IMR-90 (cell line): ENCODE data around the gene RUNX1. TPM values are rescaled to one million over a fixed set of nuclear protein-coding genes. Genes with fewer than 3 reads are reported as not detected.

Experiments
- ATAC-seq: fragments of 200-7000 bp; cut with Tn5 transposase; 2 replicates; pipeline ENCODE4 v1.9.1; 2020; ENCODE audit warnings: low read depth, mild to moderate bottlenecking, moderate library complexity
- BruUV-seq: library from RNA; stranded (reverse); fragments of 400-500 nt; replicated peaks from 2 replicates; lab custom pipeline; 2021; lab: Mats Ljungman, UMichigan
- CTCF ChIA-PET: fragments of 300-600 bp; formaldehyde crosslinking; extraction: SDS; loops from one replicate; lab custom pipeline; 2021; ENCODE audit warnings: antibody characterized with exemption; lab: Yijun Ruan, JAX
- POLR2A ChIA-PET: fragments of 300-600 bp; sonication (Branson Sonifier 250); formaldehyde crosslinking; loops from one replicate; lab custom pipeline; 2022; ENCODE audit warnings: antibody characterized with exemption; ENCODE audit not compliant: unreplicated experiment; lab: Charles Lee
- DNase-seq: peaks from one replicate; pipeline ENCODE4 v3.0.0; 2013
- H2AFZ ChIP-seq: replicated peaks from 2 replicates; pipeline ENCODE3; 2013; ENCODE audit warnings: low read length, mild to moderate bottlenecking; ENCODE audit not compliant: poor library complexity
- H2AK5ac ChIP-seq: 2 replicates; pipeline ENCODE4 v1.6.1; 2013; ENCODE audit warnings: low read depth, low read length, inconsistent platforms
- H2AK9ac ChIP-seq: replicated peaks from 2 replicates; pipeline ENCODE3; 2013; ENCODE audit warnings: mild to moderate bottlenecking, low read depth, low read length, moderate library complexity; ENCODE audit not compliant: poor library complexity
- H2BK120ac ChIP-seq: 2 replicates; pipeline ENCODE4 v1.6.1; 2013; ENCODE audit warnings: low read depth, low read length, inconsistent platforms
- H2BK15ac ChIP-seq: 3 replicates; pipeline ENCODE4 v1.6.1; 2013; ENCODE audit warnings: low read depth, low read length, inconsistent platforms
- H2BK20ac ChIP-seq: 2 replicates; pipeline ENCODE4 v1.6.1; 2013; ENCODE audit warnings: low read depth, mild to moderate bottlenecking, inconsistent platforms, low read length, moderate library complexity
- H2BK5ac ChIP-seq: 2 replicates; pipeline ENCODE4 v1.6.1; 2013; ENCODE audit warnings: mild to moderate bottlenecking, low read depth, low read length, inconsistent platforms; ENCODE audit not compliant: poor library complexity, severe bottlenecking
- H3K14ac ChIP-seq: replicated peaks from 2 replicates; pipeline ENCODE4 v1.6.1; 2013; ENCODE audit warnings: low read depth, low read length, inconsistent platforms
- H3K18ac ChIP-seq: 2 replicates; pipeline ENCODE4 v1.6.1; 2013; ENCODE audit warnings: low read depth, low read length, control low read depth
- H3K23ac ChIP-seq: 2 replicates; pipeline ENCODE4 v1.6.1; 2013; ENCODE audit warnings: low read depth, low read length, inconsistent platforms
- H3K27ac ChIP-seq: 2 replicates; pipeline ENCODE4 v1.5.1; 2013; ENCODE audit warnings: mild to moderate bottlenecking, control low read depth, low read length; ENCODE audit not compliant: insufficient read depth
- H3K27me3 ChIP-seq: 2 replicates; pipeline ENCODE4 v1.6.1; 2013; ENCODE audit warnings: low read length; ENCODE audit not compliant: control insufficient read depth, insufficient read depth
- H3K36me3 ChIP-seq: 2 replicates; pipeline ENCODE4 v1.6.1; 2013; ENCODE audit warnings: low read length, mixed read lengths; ENCODE audit not compliant: control insufficient read depth, insufficient read depth
- H3K4ac ChIP-seq: 2 replicates; pipeline ENCODE4 v1.6.1; 2013; ENCODE audit warnings: low read depth, low read length, inconsistent platforms
- H3K4me1 ChIP-seq: 2 replicates; pipeline ENCODE4 v1.6.1; 2013; ENCODE audit warnings: low read length, mixed read lengths; ENCODE audit not compliant: control insufficient read depth, insufficient read depth
- H3K4me2 ChIP-seq: 2 replicates; pipeline ENCODE4 v1.6.1; 2013; ENCODE audit warnings: low read depth, mild to moderate bottlenecking, control low read depth, low read length, moderate library complexity
- H3K4me3 ChIP-seq: 2 replicates; pipeline ENCODE4 v1.5.1; 2013; ENCODE audit warnings: low read depth, mild to moderate bottlenecking, control low read depth, low read length, moderate library complexity; ENCODE audit not compliant: insufficient read depth
- H3K56ac ChIP-seq: 2 replicates; pipeline ENCODE4 v1.6.1; 2013; ENCODE audit warnings: low read length, inconsistent platforms; ENCODE audit not compliant: insufficient read depth; ENCODE audit errors: extremely low read depth
- H3K79me1 ChIP-seq, 2 experiments: 2 replicates each; pipeline ENCODE4 v1.6.1; 2013; ENCODE audit warnings: low read length in 2 of 2, inconsistent platforms in 1 of 2, low read depth in 1 of 2
- H3K9ac ChIP-seq: 2 replicates; pipeline ENCODE4 v1.6.1; 2013; ENCODE audit warnings: low read depth, low read length, control low read depth
- H3K9me1 ChIP-seq: 2 replicates; pipeline ENCODE4 v1.6.1; 2013; ENCODE audit warnings: low read length, inconsistent platforms; ENCODE audit not compliant: insufficient read depth
- H3K9me3 ChIP-seq: 2 replicates; pipeline ENCODE4 v1.6.1; 2013; ENCODE audit warnings: low read length; ENCODE audit not compliant: control insufficient read depth, insufficient read depth
- H4K20me1 ChIP-seq: 2 replicates; pipeline ENCODE4 v1.6.1; 2013; ENCODE audit warnings: low read length, inconsistent platforms; ENCODE audit not compliant: insufficient read depth
- H4K5ac ChIP-seq: 2 replicates; pipeline ENCODE4 v1.6.1; 2013; ENCODE audit warnings: mild to moderate bottlenecking, low read depth, low read length, control low read depth
- H4K8ac ChIP-seq, 2 experiments: 2 replicates each; pipeline ENCODE4 v1.6.1; 2013; ENCODE audit warnings: low read depth in 2 of 2, low read length in 2 of 2, control low read depth in 1 of 2, inconsistent platforms in 1 of 2
- H4K91ac ChIP-seq: 2 replicates; pipeline ENCODE4 v1.6.1; 2013; ENCODE audit warnings: low read depth, low read length, inconsistent platforms; ENCODE audit not compliant: insufficient read depth
- BHLHE40 ChIP-seq: fragments of 150-350 bp; IDR thresholded peaks from 2 replicates; pipeline ENCODE4 v1.6.1; 2016; ENCODE audit warnings: mild to moderate bottlenecking, low read depth, low read length
- CEBPB ChIP-seq: IDR thresholded peaks from 2 replicates; pipeline ENCODE4 v1.6.1; 2012; ENCODE audit warnings: low read depth, low read length, improper control_type of control experiment
- CHD1 ChIP-seq: IDR thresholded peaks from 2 replicates; pipeline ENCODE4 v1.6.1; 2012; ENCODE audit warnings: low read depth, low read length, improper control_type of control experiment
- FOS ChIP-seq: fragments of 150-350 bp; IDR thresholded peaks from 2 replicates; pipeline ENCODE4 v1.6.1; 2016; ENCODE audit warnings: low read depth, low read length
- MAFK ChIP-seq: IDR thresholded peaks from 2 replicates; pipeline ENCODE4 v1.6.1; 2012; ENCODE audit warnings: low read depth, low read length, improper control_type of control experiment
- MAZ ChIP-seq: IDR thresholded peaks from 2 replicates; pipeline ENCODE4 v1.6.1; 2012; ENCODE audit warnings: low read depth, mild to moderate bottlenecking, low read length, improper control_type of control experiment, moderate library complexity, borderline replicate concordance
- MXI1 ChIP-seq: IDR thresholded peaks from 2 replicates; pipeline ENCODE4 v1.6.1; 2012; ENCODE audit warnings: low read depth, mild to moderate bottlenecking, low read length, moderate library complexity, borderline replicate concordance
- NFE2L2 ChIP-seq: fragments of 150-350 bp; IDR thresholded peaks from 2 replicates; pipeline ENCODE4 v1.6.1; 2016; ENCODE audit warnings: low read depth, mild to moderate bottlenecking, low read length
- POLR2A ChIP-seq: IDR thresholded peaks from 2 replicates; pipeline ENCODE4 v1.6.1; 2012; ENCODE audit warnings: mild to moderate bottlenecking, low read depth, low read length
- RAD21 ChIP-seq: IDR thresholded peaks from 2 replicates; pipeline ENCODE4 v1.6.1; 2012; ENCODE audit warnings: low read length, improper control_type of control experiment
- RCOR1 ChIP-seq: IDR thresholded peaks from 2 replicates; pipeline ENCODE4 v1.6.1; 2012; ENCODE audit warnings: mild to moderate bottlenecking, low read length, improper control_type of control experiment; ENCODE audit not compliant: insufficient replicate concordance
- RFX5 ChIP-seq: IDR thresholded peaks from 2 replicates; pipeline ENCODE4 v1.8.0; 2012; ENCODE audit warnings: low read depth, mild to moderate bottlenecking, low read length, moderate library complexity
- SMC3 ChIP-seq: fragments of 150-350 bp; IDR thresholded peaks from 2 replicates; pipeline ENCODE4 v1.6.1; 2016; ENCODE audit warnings: low read depth, mild to moderate bottlenecking, antibody characterized with exemption, low read length, moderate library complexity
- dilution Hi-C: fragments of 300-500 bp; cut with HindIII; formaldehyde crosslinking; loops from one replicate; pipeline ENCODE4 v1.14.3; 2018; ENCODE audit warnings: low sequenced_read_pairs; ENCODE audit not compliant: unreplicated experiment
- in situ Hi-C: fragments of 300-500 bp; cut with MboI; formaldehyde crosslinking; loops from 3 replicates; pipeline ENCODE4 v1.14.3; 2019; ENCODE audit warnings: low sequenced_read_pairs, inconsistent platforms, mixed read lengths
- intact Hi-C: fragments of 100-400 bp; cut with micrococcal nuclease; formaldehyde crosslinking; loops from 2 replicates; pipeline ENCODE4 v1.10.0; 2022
- polyA plus RNA-seq, 3 experiments: library from polyadenylated mRNA; depleted of rRNA; stranded (reverse); fragments of >200 nt; gene quantifications; 2 replicates each; pipeline ENCODE4 v1.2.3, GENCODE V29; 2012; ENCODE audit warnings: low replicate concordance in 1 of 3
- total RNA-seq: library from RNA; depleted of rRNA; stranded (reverse); fragments of >200 nt; gene quantifications from 2 replicates; pipeline ENCODE4 v1.2.3, GENCODE V29; 2012
- TF ChIP-seq, protein P1 (sequence below): conservative IDR thresholded peaks from 2 replicates; pipeline ENCODE4 v1.5.1; 2012; ENCODE audit warnings: mild to moderate bottlenecking, low read depth, low read length, improper control_type of control experiment
- TF ChIP-seq, protein P2 (sequence below): fragments of 150-350 bp; IDR thresholded peaks from 2 replicates; pipeline ENCODE4 v1.6.1; 2016; ENCODE audit warnings: low read depth, mild to moderate bottlenecking, low read length, moderate library complexity, borderline replicate concordance
- TF ChIP-seq, protein P3 (sequence below): fragments of 150-350 bp; IDR thresholded peaks from 2 replicates; pipeline ENCODE4 v1.6.1; 2017; ENCODE audit warnings: mild to moderate bottlenecking, antibody characterized with exemption, low read length, low read depth

Gene RUNX1
- total and polyA plus RNA-seq, 2 of the 4 experiments (the other 2 are of a cell fraction): 34.5 to 56.5 TPM

DNA sequence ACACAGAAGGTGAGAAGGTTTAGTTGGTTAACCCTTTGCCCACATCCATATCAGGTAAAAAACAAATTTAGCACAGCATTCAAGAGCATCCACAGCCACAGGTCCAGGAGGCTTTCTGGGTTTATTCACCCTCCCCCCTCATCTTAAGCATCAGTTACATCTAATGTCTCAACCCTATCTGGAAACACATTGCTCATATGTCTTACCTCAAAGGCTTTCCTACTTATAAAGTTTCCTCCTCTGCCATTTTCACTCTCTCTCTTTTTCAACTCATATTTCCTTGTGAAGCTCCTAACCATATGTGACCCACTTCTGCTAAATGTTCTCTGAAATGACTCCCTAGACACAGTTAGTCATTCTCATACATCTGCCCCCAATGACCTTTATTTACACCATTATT lies 47.9 kb upstream of the RUNX1 start:
- Histone ChIP-seq H3K14ac (no peak overlapping the region), H4K91ac (no peak overlapping the region), H4K8ac (no peak overlapping the region), H3K4me2 (no peak overlapping the region), H2BK20ac (no peak overlapping the region), H3K9ac (no peak overlapping the region), H3K9me1 (no peaks in the 10 kb centered on the region), H2AK5ac (peak overlapping the region; percentile 12; the same call in 1 of the 2 replicates), H2BK5ac (no peak overlapping the region), H3K4me1 (0 out of 2 replicates have a peak, but pooled peaks cover 1% of the 10 kb centered on the region), H2AK9ac (no peak overlapping the region), H2AFZ (no peak overlapping the region), H3K27ac (no peak overlapping the region), H2BK120ac (no peak overlapping the region), H3K27me3 (no peaks in the 10 kb centered on the region), H3K4me3 (no peak overlapping the region), H3K79me1 (no peaks in the 10 kb centered on the region), H3K4ac (no peak overlapping the region), H2BK15ac (no peak overlapping the region; the same call in 2 of the 3 replicates), H3K56ac (no peak overlapping the region), H4K5ac (no peak overlapping the region), H3K18ac (no peak overlapping the region), H4K20me1 (no peaks in the 10 kb centered on the region), H3K9me3 (no peaks in the 10 kb centered on the region), H3K23ac (no peak overlapping the region), H3K36me3 (no peaks in the 10 kb centered on the region)
- in situ Hi-C loops: no loop called here
- dilution Hi-C loops: no loop called here
- TF ChIP-seq, protein P1, sequence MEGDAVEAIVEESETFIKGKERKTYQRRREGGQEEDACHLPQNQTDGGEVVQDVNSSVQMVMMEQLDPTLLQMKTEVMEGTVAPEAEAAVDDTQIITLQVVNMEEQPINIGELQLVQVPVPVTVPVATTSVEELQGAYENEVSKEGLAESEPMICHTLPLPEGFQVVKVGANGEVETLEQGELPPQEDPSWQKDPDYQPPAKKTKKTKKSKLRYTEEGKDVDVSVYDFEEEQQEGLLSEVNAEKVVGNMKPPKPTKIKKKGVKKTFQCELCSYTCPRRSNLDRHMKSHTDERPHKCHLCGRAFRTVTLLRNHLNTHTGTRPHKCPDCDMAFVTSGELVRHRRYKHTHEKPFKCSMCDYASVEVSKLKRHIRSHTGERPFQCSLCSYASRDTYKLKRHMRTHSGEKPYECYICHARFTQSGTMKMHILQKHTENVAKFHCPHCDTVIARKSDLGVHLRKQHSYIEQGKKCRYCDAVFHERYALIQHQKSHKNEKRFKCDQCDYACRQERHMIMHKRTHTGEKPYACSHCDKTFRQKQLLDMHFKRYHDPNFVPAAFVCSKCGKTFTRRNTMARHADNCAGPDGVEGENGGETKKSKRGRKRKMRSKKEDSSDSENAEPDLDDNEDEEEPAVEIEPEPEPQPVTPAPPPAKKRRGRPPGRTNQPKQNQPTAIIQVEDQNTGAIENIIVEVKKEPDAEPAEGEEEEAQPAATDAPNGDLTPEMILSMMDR: no peak
- TF ChIP-seq RFX5 (no peak), BHLHE40 (no peak), FOS (no peak), CEBPB (no peak), MAFK (no peak), SMC3 (no peak), RAD21 (no peak), CHD1 (no peak), MXI1 (no peak), POLR2A (no peak), NFE2L2 (no peak), RCOR1 (no peak), MAZ (no peak)
- TF ChIP-seq, protein P2, sequence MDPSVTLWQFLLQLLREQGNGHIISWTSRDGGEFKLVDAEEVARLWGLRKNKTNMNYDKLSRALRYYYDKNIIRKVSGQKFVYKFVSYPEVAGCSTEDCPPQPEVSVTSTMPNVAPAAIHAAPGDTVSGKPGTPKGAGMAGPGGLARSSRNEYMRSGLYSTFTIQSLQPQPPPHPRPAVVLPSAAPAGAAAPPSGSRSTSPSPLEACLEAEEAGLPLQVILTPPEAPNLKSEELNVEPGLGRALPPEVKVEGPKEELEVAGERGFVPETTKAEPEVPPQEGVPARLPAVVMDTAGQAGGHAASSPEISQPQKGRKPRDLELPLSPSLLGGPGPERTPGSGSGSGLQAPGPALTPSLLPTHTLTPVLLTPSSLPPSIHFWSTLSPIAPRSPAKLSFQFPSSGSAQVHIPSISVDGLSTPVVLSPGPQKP: no peak
- TF ChIP-seq, protein P3, sequence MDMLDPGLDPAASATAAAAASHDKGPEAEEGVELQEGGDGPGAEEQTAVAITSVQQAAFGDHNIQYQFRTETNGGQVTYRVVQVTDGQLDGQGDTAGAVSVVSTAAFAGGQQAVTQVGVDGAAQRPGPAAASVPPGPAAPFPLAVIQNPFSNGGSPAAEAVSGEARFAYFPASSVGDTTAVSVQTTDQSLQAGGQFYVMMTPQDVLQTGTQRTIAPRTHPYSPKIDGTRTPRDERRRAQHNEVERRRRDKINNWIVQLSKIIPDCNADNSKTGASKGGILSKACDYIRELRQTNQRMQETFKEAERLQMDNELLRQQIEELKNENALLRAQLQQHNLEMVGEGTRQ: no peak
- ChIA-PET POLR2A (no interaction called here), CTCF (interaction anchor here (0.5 kb wide), 1 partner anchor 594 kb away, joined by 5 read pairs; no protein-coding TSS in a partner anchor)
- no TSS peak for BruUV-seq
- intact Hi-C loops: no loop called here
- DNase-seq (no peak), ATAC-seq (no peak)
